Esophagus muscularis mucosa (tissue), 4 donors: ENCODE data around the gene SEMA3G. TPM values are rescaled to one million over a fixed set of nuclear protein-coding genes. Genes with fewer than 3 reads are reported as not detected.
A peak's percentile ranks its signal among the peaks of the same experiment; 100 is the strongest.

Experiments used
- DNase-seq: peaks from one replicate; pipeline ENCODE4 v3.0.0-alpha.2; 2017; ENCODE audit errors: extremely low spot score
- H3K27ac ChIP-seq, 4 donors: fragments of 200-600 bp; sonication (generic); replicated peaks in 1 of 4; 1 replicate in 3 of 4; 2 replicates in 1 of 4; pipeline ENCODE4 v1.5.1; 2016 to 2019; ENCODE audit warnings: mild to moderate bottlenecking in 1 of 4
- H3K27me3 ChIP-seq, 4 donors: fragments of 200-600 bp; sonication (generic); one replicate each; pipeline versions ENCODE4 v1.5.1 to v1.6.0; 2016 to 2019
- H3K36me3 ChIP-seq, 4 donors: fragments of 200-600 bp; sonication (generic); one replicate each; pipeline ENCODE4 v1.5.1; 2016 to 2019
- H3K4me1 ChIP-seq, 4 donors: fragments of 200-600 bp; sonication (generic); one replicate each; pipeline ENCODE4 v1.5.1; 2016 to 2019
- H3K4me3 ChIP-seq, 4 donors: fragments of 200-600 bp; sonication (generic); 1 replicate in 2 of 4; 2 replicates in 2 of 4; pipeline ENCODE4 v1.5.1; 2016 to 2019; ENCODE audit warnings: mild to moderate bottlenecking in 4 of 4, moderate library complexity in 1 of 4
- H3K9me3 ChIP-seq, 4 donors: fragments of 200-600 bp; sonication (generic); 1 replicate in 3 of 4; 2 replicates in 1 of 4; pipeline ENCODE4 v1.5.1; 2016 to 2019
- CTCF ChIP-seq, 3 experiments: fragments of 200-600 bp in 2 of 3; fragments of 450-650 bp in 1 of 3; sonication (generic) in 2 of 3; IDR thresholded peaks; one replicate each; pipeline ENCODE4 v1.5.1; 2017 to 2019; ENCODE audit warnings: antibody characterized with exemption in 3 of 3, mild to moderate bottlenecking in 2 of 3, moderate library complexity in 1 of 3
- EP300 ChIP-seq: sonication (generic); formaldehyde crosslinking; IDR thresholded peaks from one replicate; pipeline ENCODE4 v1.6.1; 2017; ENCODE audit warnings: antibody characterized with exemption
- POLR2A ChIP-seq: fragments of 450-650 bp; IDR thresholded peaks from one replicate; pipeline ENCODE4 v1.6.1; 2017; ENCODE audit warnings: antibody characterized with exemption, moderate library complexity, mild to moderate bottlenecking, low read depth
- POLR2AphosphoS5 ChIP-seq, 2 donors: sonication (generic); formaldehyde crosslinking; IDR thresholded peaks; one replicate each; pipeline ENCODE4 v1.6.1; 2017; ENCODE audit warnings: antibody characterized with exemption in 2 of 2
- WGBS: methylation state at CpG from one replicate; pipeline ENCODE4 v1.1.5; 2018; 5-methylcytosine and 5-hydroxymethylcytosine counted together
- intact Hi-C: fragments of 100-400 bp; cut with DNase I; formaldehyde crosslinking; loops from one replicate; pipeline ENCODE4 v1.15.1; 2023
- total RNA-seq, 4 donors: library from RNA; depleted of rRNA; stranded (reverse); fragments of >200 nt; gene quantifications; one replicate each; pipeline versions ENCODE4 v1.1.0 to v1.2.1, GENCODE V29; 2016

The SEMA3G gene
- total RNA-seq, 4 donors from 2014 or later = 7.1 to 39.2 (median 22.2) TPM

GRCh38 chr3:52429031-52429430 is 15.9 kb downstream of the SEMA3G start:
- no peak for TF ChIP-seq POLR2AphosphoS5 (IDR thresholded peaks at IDR 0.05)
- TF ChIP-seq POLR2A = no peak
- no peak for TF ChIP-seq CTCF (IDR thresholded peaks at IDR 0.05)
- no peak for TF ChIP-seq EP300
- intact Hi-C loops = no loop called here
- Histone ChIP-seq H3K4me3 (no peak overlapping the region), H3K9me3 (no peaks in the 10 kb centered on the region), H3K4me1 (peaks cover 20 to 42% (median 23%) of the 10 kb centered on the region in 4 donors), H3K27me3 (no peaks in the 10 kb centered on the region), H3K36me3 (no peaks in the 10 kb centered on the region), H3K27ac (peak overlapping the region in 1 of 4 donors; percentile 3)
- 55% methylated on average over 3 of the region's 3 CpGs for WGBS
- no peak for DNase-seq

GRCh38 chr3:52428151-52429005 is 16.5 kb downstream of the SEMA3G start:
- intact Hi-C loops = loop anchor here (1.0 kb wide), 1 partner anchor 17 kb away; the partner anchor contains the start of gene SEMA3G

GRCh38 chr3:52423173-52423572 is 21.7 kb downstream of the SEMA3G start:
- no peak overlapping the region for H3K27ac ChIP-seq
- H3K36me3 ChIP-seq = peaks cover 0 to 23% (median 11%) of the 10 kb centered on the region in 4 donors
- intact Hi-C loops = no loop called here
- peaks cover 0 to 13% (median 8%) of the 10 kb centered on the region in 4 donors for H3K4me1 ChIP-seq
- DNase-seq = no peak
- H3K9me3 ChIP-seq = no peaks in the 10 kb centered on the region
- H3K4me3 ChIP-seq = no peak overlapping the region
- no peaks in the 10 kb centered on the region for H3K27me3 ChIP-seq
- TF ChIP-seq POLR2A (no peak), POLR2AphosphoS5 (IDR thresholded peaks at IDR 0.05) (no peak), EP300 (no peak), CTCF (IDR thresholded peaks at IDR 0.05) (no peak)
- 45% methylated on average over 4 of the region's 5 CpGs for WGBS

More at GRCh38 chr3:52428151-52429005, 16.5 kb downstream of the SEMA3G start:
- no peaks in the 10 kb centered on the region for H3K27me3 ChIP-seq
- H3K27ac ChIP-seq = peak overlapping the region in 1 of 4 donors; percentile 3
- H3K36me3 ChIP-seq = no peaks in the 10 kb centered on the region
- no peaks in the 10 kb centered on the region for H3K9me3 ChIP-seq
- WGBS = 12% methylated on average over 7 of the region's 7 CpGs
- no peak for DNase-seq
- peaks cover 13 to 35% (median 20%) of the 10 kb centered on the region in 4 donors for H3K4me1 ChIP-seq
- no peak overlapping the region for H3K4me3 ChIP-seq
- TF ChIP-seq EP300 (no peak), CTCF (IDR thresholded peaks at IDR 0.05) (peak; percentile 74 to 81 (median 76)), POLR2A (no peak), POLR2AphosphoS5 (IDR thresholded peaks at IDR 0.05) (peak in 1 of 2 donors; percentile 23)

- Histone ChIP-seq H3K4me1 (peaks cover 0 to 13% (median 8%) of the 10 kb centered on the region in 4 donors), H3K36me3 (peaks cover 0 to 23% (median 11%) of the 10 kb centered on the region in 4 donors), H3K9me3 (no peaks in the 10 kb centered on the region), H3K27ac (no peak overlapping the region), H3K4me3 (no peak overlapping the region), H3K27me3 (no peaks in the 10 kb centered on the region)
- intact Hi-C loops = no loop called here
- no peak for TF ChIP-seq EP300
- no peak for TF ChIP-seq POLR2AphosphoS5 (IDR thresholded peaks at IDR 0.05)
- no peak for TF ChIP-seq POLR2A
- no peak for TF ChIP-seq CTCF (IDR thresholded peaks at IDR 0.05)
- WGBS = 86% methylated on average over 3 of the region's 3 CpGs
- DNase-seq = no peak
Measured at GRCh38 chr3:52422669-52423068, 22.2 kb downstream of the SEMA3G start.
